Nucleus accumbens (tissue), 56 donors: Measurements from ENCODE around the gene PSMC1.
"Not testable (repeated sequence)": the region's sequence is repeated elsewhere in the genome, so short reads cannot be mapped to it uniquely, and the experiment has no call there.

Experiments used
- DNase-seq, 56 donors: peaks; one replicate each; lab custom pipeline; 2025; lab: John Stamatoyannopoulos, UW

Gene PSMC1

GRCh38 chr14:90256354-90257131 lies at the start of gene PSMC1:
TSS of gene PSMC1 (plus strand) at chr14:90256553. CDS start at chr14:90256598, 45 bp downstream.
- DNase-seq: peak; percentile 28 to 94 (median 84)

DNA sequence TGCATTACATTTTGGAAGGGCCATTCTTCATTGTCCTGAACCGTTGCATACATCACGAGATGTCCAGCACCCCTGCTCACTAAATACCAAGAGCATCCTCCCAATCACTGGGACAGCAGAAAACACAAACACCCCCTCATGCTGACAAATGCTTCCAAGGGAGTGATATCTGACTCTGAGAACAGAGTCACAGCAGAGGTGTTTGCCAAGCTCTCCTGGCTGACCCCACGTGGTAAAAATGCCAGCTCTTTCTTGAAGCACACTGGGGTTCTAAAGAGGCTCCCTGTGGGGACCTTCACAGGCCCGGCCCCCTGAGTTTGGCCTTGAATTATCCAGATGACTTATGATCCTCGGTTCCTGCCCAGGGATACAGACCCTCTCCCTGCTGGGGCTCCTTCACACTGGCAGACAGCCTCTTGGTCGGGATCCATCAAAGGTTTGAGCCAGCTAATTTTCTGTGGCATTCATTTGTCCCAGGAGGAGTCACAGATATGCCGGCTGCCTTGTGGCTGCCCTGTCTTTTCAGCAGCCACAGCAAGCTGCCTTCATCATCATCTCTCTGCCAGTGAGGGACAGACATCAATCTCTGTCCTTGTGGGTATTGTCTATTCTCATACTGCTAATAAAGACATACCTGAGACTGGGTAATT lies 43.1 kb upstream of the PSMC1 start:
- no peak for DNase-seq

- no peak for DNase-seq
Observed at GRCh38 chr14:90228478-90228877, 27.9 kb upstream of the PSMC1 start.

GRCh38 chr14:90229942-90230341 lies 26.4 kb upstream of the PSMC1 start:
- DNase-seq: not testable (repeated sequence)

GRCh38 chr14:90235179-90235976 lies 21.0 kb upstream of the PSMC1 start:
- DNase-seq: peak in 50 of 56 donors; percentile 2 to 80 (median 34)

- DNase-seq: no peak
Observed at GRCh38 chr14:90239139-90239538, 17.2 kb upstream of the PSMC1 start.

- no peak for DNase-seq
Observed at GRCh38 chr14:90242444-90242843, 13.9 kb upstream of the PSMC1 start.

- DNase-seq: no peak
Observed at GRCh38 chr14:90246936-90247335, 9.4 kb upstream of the PSMC1 start.

GRCh38 chr14:90247441-90247840 lies 8.9 kb upstream of the PSMC1 start:
- not testable (repeated sequence) for DNase-seq

DNA sequence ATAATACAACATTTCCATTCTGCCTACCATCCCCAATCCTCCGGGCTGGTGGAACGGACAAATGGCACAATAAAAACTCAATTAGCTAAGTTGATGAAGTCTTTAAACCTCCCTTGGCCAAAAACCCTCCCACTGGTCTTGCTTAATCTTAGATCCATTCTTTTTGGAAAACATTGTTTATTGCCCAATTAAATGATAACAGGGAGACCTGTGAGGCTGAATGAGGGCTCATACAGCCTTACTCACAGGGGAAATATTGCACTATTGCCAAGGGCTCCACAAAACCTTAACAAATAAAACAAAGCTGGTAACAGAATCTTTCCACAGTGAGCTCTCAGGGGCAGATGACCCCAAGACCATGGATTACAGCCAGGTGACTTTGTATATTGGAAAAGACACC lies 7.8 kb upstream of the PSMC1 start:
- DNase-seq: no peak

DNA sequence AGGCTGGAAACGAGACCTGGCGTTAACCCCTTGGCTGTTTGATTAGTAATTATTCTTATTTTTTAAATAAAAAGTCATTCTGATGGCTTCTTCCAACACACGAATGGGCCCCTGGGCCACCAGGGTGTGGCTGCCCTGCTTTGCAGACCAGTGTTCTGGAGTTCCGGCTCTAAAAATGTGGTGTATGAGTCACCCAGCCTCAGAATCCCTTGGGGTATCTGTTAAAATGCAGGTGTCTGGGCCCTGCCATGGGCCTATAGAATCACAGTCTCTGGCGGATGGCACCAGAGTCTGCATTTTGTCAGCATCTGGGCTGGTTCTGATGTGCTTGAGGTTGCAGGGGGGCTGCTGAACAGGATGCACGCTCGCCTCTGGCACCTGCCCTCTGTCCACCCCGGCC lies 2.5 kb upstream of the PSMC1 start:
- DNase-seq: no peak

GRCh38 chr14:90255871-90256270 lies 482 bp upstream of the PSMC1 start:
- no peak for DNase-seq

DNA sequence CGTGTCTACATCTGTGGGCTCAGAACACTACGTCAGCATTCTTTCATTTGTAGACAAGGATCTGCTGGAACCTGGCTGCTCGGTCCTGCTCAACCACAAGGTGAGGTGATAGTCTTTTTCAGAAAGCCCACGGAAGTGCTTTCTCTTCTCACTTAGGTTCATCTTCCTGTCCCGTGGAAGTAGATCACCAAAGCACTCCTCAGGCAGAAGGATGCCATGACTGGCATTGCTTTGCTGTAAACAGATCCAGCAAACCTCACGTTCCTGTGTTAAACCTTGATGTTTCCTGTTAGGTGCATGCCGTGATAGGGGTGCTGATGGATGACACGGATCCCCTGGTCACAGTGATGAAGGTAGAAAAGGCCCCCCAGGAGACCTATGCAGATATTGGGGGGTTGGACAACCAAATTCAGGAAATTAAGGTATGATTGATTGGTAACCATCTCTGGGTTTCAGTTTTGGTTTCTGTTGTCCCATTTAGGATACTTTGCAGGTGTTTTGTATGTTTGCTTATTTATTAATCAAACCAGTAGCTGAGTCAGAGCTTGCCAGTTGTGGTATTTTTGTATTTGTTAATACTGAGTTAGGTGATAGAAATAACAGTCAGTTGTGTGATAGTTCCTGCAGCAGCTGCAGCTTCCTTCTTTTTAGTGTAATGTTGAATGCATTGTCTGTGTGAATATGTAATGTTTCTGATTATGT lies 7.5 kb downstream of the PSMC1 start:
- no peak for DNase-seq

GRCh38 chr14:90266441-90267154 lies 10.2 kb downstream of the PSMC1 start:
- no peak for DNase-seq

GRCh38 chr14:90268420-90268819 lies 12.1 kb downstream of the PSMC1 start:
- DNase-seq: no peak

GRCh38 chr14:90272523-90272922 lies 16.2 kb downstream of the PSMC1 start:
- DNase-seq: no peak

DNA sequence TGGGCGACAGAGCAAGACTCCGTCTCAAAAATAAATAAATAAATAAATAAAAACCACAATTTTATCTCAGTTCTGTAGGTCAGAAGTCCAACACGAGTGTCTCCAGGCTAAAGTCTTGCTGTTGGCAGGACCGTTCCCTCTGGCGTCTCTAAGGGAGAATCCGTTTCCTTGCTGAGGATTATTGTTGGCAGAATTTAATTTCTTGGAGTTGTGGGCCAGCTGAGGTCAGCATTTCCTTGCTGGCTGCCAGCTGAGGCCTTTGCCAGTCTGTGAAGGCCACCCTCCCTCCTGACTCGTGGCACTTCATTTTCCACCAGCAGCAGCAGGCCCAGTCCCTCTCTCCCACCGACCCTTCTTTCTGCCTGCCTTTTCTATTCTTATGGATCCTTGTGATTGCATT lies 17.2 kb downstream of the PSMC1 start:
- DNase-seq: peak in 1 of 56 donors; percentile 32

- no peak for DNase-seq
Observed at GRCh38 chr14:90274019-90274418, 17.7 kb downstream of the PSMC1 start.

GRCh38 chr14:90274808-90275457 lies 18.6 kb downstream of the PSMC1 start:
- peak in 1 of 56 donors; percentile 14 for DNase-seq

DNA sequence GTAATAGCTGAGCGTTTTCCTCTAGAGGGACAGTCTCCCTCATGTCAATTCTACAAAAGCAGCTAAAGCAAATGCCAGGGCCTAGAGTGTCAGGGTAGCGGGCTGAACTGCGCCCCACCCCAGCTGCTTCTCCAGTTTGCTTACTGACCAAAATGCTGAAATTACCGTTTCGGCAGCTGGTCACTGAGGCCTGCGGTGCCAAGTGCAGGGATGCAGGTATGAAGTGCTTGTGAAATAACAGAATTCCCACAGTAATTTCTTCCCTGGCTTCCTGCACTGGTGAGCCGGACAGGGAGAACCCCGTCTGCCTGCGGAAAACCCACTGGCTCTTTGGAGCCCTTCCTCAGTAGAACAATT lies 19.1 kb downstream of the PSMC1 start:
- DNase-seq: no peak
